ENCODE results near the gene LAMA5. TPM values are rescaled to one million over a fixed set of nuclear protein-coding genes. Genes with fewer than 3 reads are reported as not detected.

LAMA5 gene
- total and polyA plus RNA-seq, 5 donors from 2014 or later, result 0.30 to 0.91 TPM; not detected in 3

GRCh38 chr20:62390317-62391164, 23.4 kb upstream of the LAMA5 start:
- H3K36me3 Mint-ChIP-seq, result peaks cover 16% of the 10 kb centered on the region
- no peak overlapping the region for H3K27ac Mint-ChIP-seq

GRCh38 chr20:62389601-62390087, 22.5 kb upstream of the LAMA5 start:
- Histone ChIP-seq H3K27ac (ENCODE audit: insufficient read depth, low read length, poor library complexity, severe bottlenecking) (no peak overlapping the region), H3K9me3 (ENCODE audit: control insufficient read depth in 2 of 2, low read length in 2 of 2) (no peaks in the 10 kb centered on the region), H3K27me3 (ENCODE audit: control insufficient read depth, insufficient read depth, low read length) (no peaks in the 10 kb centered on the region), H3K4me3 (ENCODE audit: low read depth, low read length) (no peak overlapping the region), H3K4me1 (ENCODE audit: control insufficient read depth, insufficient read depth, low read length, poor library complexity, severe bottlenecking) (peaks cover 28% of the 10 kb centered on the region), H3K36me3 (ENCODE audit: control insufficient read depth, insufficient read depth, low read length) (peaks cover 19% of the 10 kb centered on the region)
- Mint-ChIP-seq H3K27me3 (no peaks in the 10 kb centered on the region), H3K4me3 (peak overlapping the region in 1 of 4 donors; percentile 99), H3K9me3 (no peaks in the 10 kb centered on the region), H3K4me1 (peaks cover 0 to 39% (median 20%) of the 10 kb centered on the region in 4 donors), H3K36me3 (peaks cover 16% of the 10 kb centered on the region), H3K27ac (no peak overlapping the region)
- no peak for DNase-seq
- ATAC-seq (ENCODE audit: low read depth in 2 of 2), result no peak

More at GRCh38 chr20:62390317-62391164, 23.4 kb upstream of the LAMA5 start:
- Histone ChIP-seq H3K4me1 (ENCODE audit: control insufficient read depth, insufficient read depth, low read length, poor library complexity, severe bottlenecking) (peaks cover 24% of the 10 kb centered on the region), H3K4me3 (ENCODE audit: low read depth, low read length) (no peak overlapping the region), H3K36me3 (ENCODE audit: control insufficient read depth, insufficient read depth, low read length) (peaks cover 19% of the 10 kb centered on the region), H3K27me3 (ENCODE audit: control insufficient read depth, insufficient read depth, low read length) (no peaks in the 10 kb centered on the region), H3K27ac (ENCODE audit: insufficient read depth, low read length, poor library complexity, severe bottlenecking) (no peak overlapping the region), H3K9me3 (ENCODE audit: control insufficient read depth in 2 of 2, low read length in 2 of 2) (no peaks in the 10 kb centered on the region)
- Mint-ChIP-seq H3K4me1 (peaks cover 0 to 32% (median 15%) of the 10 kb centered on the region in 4 donors), H3K9me3 (no peaks in the 10 kb centered on the region), H3K4me3 (peak overlapping the region in 3 of 4 donors; percentile 33 to 59 (median 43)), H3K27me3 (no peaks in the 10 kb centered on the region)
- DNase-seq, result no peak
- no peak for ATAC-seq (ENCODE audit: low read depth in 2 of 2)

GRCh38 chr20:62388839-62389600, 21.9 kb upstream of the LAMA5 start:
- DNase-seq, result no peak
- H3K36me3 ChIP-seq (ENCODE audit: control insufficient read depth, insufficient read depth, low read length), result peaks cover 19% of the 10 kb centered on the region
- no peaks in the 10 kb centered on the region for H3K9me3 ChIP-seq (ENCODE audit: control insufficient read depth in 2 of 2, low read length in 2 of 2)
- H3K27me3 Mint-ChIP-seq, result no peaks in the 10 kb centered on the region
- H3K4me3 ChIP-seq (ENCODE audit: low read depth, low read length), result no peak overlapping the region
- H3K4me3 Mint-ChIP-seq, result peak overlapping the region; percentile 90 to 99 (median 94)
- no peaks in the 10 kb centered on the region for H3K9me3 Mint-ChIP-seq
- no peak overlapping the region for H3K27ac ChIP-seq (ENCODE audit: insufficient read depth, low read length, poor library complexity, severe bottlenecking)
- H3K4me1 ChIP-seq (ENCODE audit: control insufficient read depth, insufficient read depth, low read length, poor library complexity, severe bottlenecking), result peaks cover 28% of the 10 kb centered on the region
- ATAC-seq (ENCODE audit: low read depth in 2 of 2), result no peak
- peaks cover 16% of the 10 kb centered on the region for H3K36me3 Mint-ChIP-seq
- no peaks in the 10 kb centered on the region for H3K27me3 ChIP-seq (ENCODE audit: control insufficient read depth, insufficient read depth, low read length)
- peak overlapping the region; percentile 41 to 95 (median 48) for H3K27ac Mint-ChIP-seq
- H3K4me1 Mint-ChIP-seq, result peaks cover 0 to 39% (median 24%) of the 10 kb centered on the region in 4 donors

- Mint-ChIP-seq H3K36me3 (peaks cover 16% of the 10 kb centered on the region), H3K4me3 (peak overlapping the region; percentile 90 to 99 (median 94)), H3K27ac (peak overlapping the region in 2 of 3 donors; percentile 90 to 95), H3K4me1 (peaks cover 0 to 43% (median 24%) of the 10 kb centered on the region in 4 donors), H3K27me3 (no peaks in the 10 kb centered on the region), H3K9me3 (no peaks in the 10 kb centered on the region)
- no peak for ATAC-seq (ENCODE audit: low read depth in 2 of 2)
- Histone ChIP-seq H3K27ac (ENCODE audit: insufficient read depth, low read length, poor library complexity, severe bottlenecking) (peak overlapping the region; percentile 93), H3K9me3 (ENCODE audit: control insufficient read depth in 2 of 2, low read length in 2 of 2) (no peaks in the 10 kb centered on the region), H3K27me3 (ENCODE audit: control insufficient read depth, insufficient read depth, low read length) (no peaks in the 10 kb centered on the region), H3K4me1 (ENCODE audit: control insufficient read depth, insufficient read depth, low read length, poor library complexity, severe bottlenecking) (peaks cover 28% of the 10 kb centered on the region), H3K4me3 (ENCODE audit: low read depth, low read length) (peak overlapping the region; percentile 84), H3K36me3 (ENCODE audit: control insufficient read depth, insufficient read depth, low read length) (peaks cover 16% of the 10 kb centered on the region)
- DNase-seq, result no peak
Observed at GRCh38 chr20:62387933-62388635, 21.0 kb upstream of the LAMA5 start.

GRCh38 chr20:62387219-62387913, 20.3 kb upstream of the LAMA5 start:
- Mint-ChIP-seq H3K9me3 (no peaks in the 10 kb centered on the region), H3K36me3 (peaks cover 16% of the 10 kb centered on the region), H3K4me1 (peaks cover 0 to 48% (median 28%) of the 10 kb centered on the region in 4 donors), H3K4me3 (peak overlapping the region; percentile 90 to 99 (median 94)), H3K27me3 (no peaks in the 10 kb centered on the region), H3K27ac (peak overlapping the region; percentile 90 to 95 (median 95))
- ATAC-seq (ENCODE audit: low read depth in 2 of 2), result peak; percentile 26 to 36
- peak overlapping the region; percentile 93 for H3K27ac ChIP-seq (ENCODE audit: insufficient read depth, low read length, poor library complexity, severe bottlenecking)
- peaks cover 16% of the 10 kb centered on the region for H3K36me3 ChIP-seq (ENCODE audit: control insufficient read depth, insufficient read depth, low read length)
- peak overlapping the region; percentile 84 for H3K4me3 ChIP-seq (ENCODE audit: low read depth, low read length)
- peaks cover 32% of the 10 kb centered on the region for H3K4me1 ChIP-seq (ENCODE audit: control insufficient read depth, insufficient read depth, low read length, poor library complexity, severe bottlenecking)
- DNase-seq, result peak in 1 of 3 donors; percentile 29
- no peaks in the 10 kb centered on the region for H3K27me3 ChIP-seq (ENCODE audit: control insufficient read depth, insufficient read depth, low read length)
- H3K9me3 ChIP-seq (ENCODE audit: control insufficient read depth in 2 of 2, low read length in 2 of 2), result no peaks in the 10 kb centered on the region

GRCh38 chr20:62386383-62387218, 19.5 kb upstream of the LAMA5 start, which contains the start of gene RPS21:
Gene RPS21 (plus strand): TSS chr20:62387103. CDS start chr20:62387339, 236 bp downstream.
- H3K27ac ChIP-seq (ENCODE audit: insufficient read depth, low read length, poor library complexity, severe bottlenecking), result peak within 1 kb of the TSS; percentile 93
- H3K36me3 Mint-ChIP-seq, result peaks cover 22% of the 10 kb centered on the region
- ATAC-seq (ENCODE audit: low read depth in 2 of 2) (peak; percentile 92 to 93), DNase-seq (peak; percentile 91 to 95 (median 93))
- H3K9me3 Mint-ChIP-seq, result peaks cover 0 to 5% (median 1%) of the 10 kb centered on the region in 7 donors
- H3K27me3 Mint-ChIP-seq, result no peaks in the 10 kb centered on the region
- H3K4me1 Mint-ChIP-seq, result peaks cover 0 to 54% (median 30%) of the 10 kb centered on the region in 4 donors
- peak within 1 kb of the TSS; percentile 84 for H3K4me3 ChIP-seq (ENCODE audit: low read depth, low read length)
- H3K36me3 ChIP-seq (ENCODE audit: control insufficient read depth, insufficient read depth, low read length), result peaks cover 16% of the 10 kb centered on the region
- H3K4me1 ChIP-seq (ENCODE audit: control insufficient read depth, insufficient read depth, low read length, poor library complexity, severe bottlenecking), result peaks cover 32% of the 10 kb centered on the region
- no peaks in the 10 kb centered on the region for H3K27me3 ChIP-seq (ENCODE audit: control insufficient read depth, insufficient read depth, low read length)
- peak within 1 kb of the TSS; percentile 90 to 99 (median 94) for H3K4me3 Mint-ChIP-seq
- peak within 1 kb of the TSS; percentile 90 to 95 (median 95) for H3K27ac Mint-ChIP-seq
- no peaks in the 10 kb centered on the region for H3K9me3 ChIP-seq (ENCODE audit: control insufficient read depth in 2 of 2, low read length in 2 of 2)

All from CD4-positive, CD25-positive, alpha-beta regulatory T cell (primary cell).